Esophagus mucosa (tissue), 1 donor: ENCODE data around the gene MET. TPM values are rescaled to one million over a fixed set of nuclear protein-coding genes. Genes with fewer than 3 reads are reported as not detected.
A peak's percentile ranks its signal among the peaks of the same experiment; 100 is the strongest.
"Not testable (repeated sequence)": the region's sequence is repeated elsewhere in the genome, so short reads cannot be mapped to it uniquely, and the experiment has no call there.

Source experiments
- ATAC-seq: fragments of 200-7000 bp; cut with Tn5 transposase; one replicate; pipeline ENCODE4 v1.9.1; 2020
- total RNA-seq: library from RNA; stranded (reverse); gene quantifications from one replicate; pipeline ENCODE4 v1.2.4, GENCODE V29; 2023
- donor health status: DM: yes; HTN: yes; CAD: no.

The MET gene
- total RNA-seq, 1 donor from 2014 or later: 10.4 TPM

DNA sequence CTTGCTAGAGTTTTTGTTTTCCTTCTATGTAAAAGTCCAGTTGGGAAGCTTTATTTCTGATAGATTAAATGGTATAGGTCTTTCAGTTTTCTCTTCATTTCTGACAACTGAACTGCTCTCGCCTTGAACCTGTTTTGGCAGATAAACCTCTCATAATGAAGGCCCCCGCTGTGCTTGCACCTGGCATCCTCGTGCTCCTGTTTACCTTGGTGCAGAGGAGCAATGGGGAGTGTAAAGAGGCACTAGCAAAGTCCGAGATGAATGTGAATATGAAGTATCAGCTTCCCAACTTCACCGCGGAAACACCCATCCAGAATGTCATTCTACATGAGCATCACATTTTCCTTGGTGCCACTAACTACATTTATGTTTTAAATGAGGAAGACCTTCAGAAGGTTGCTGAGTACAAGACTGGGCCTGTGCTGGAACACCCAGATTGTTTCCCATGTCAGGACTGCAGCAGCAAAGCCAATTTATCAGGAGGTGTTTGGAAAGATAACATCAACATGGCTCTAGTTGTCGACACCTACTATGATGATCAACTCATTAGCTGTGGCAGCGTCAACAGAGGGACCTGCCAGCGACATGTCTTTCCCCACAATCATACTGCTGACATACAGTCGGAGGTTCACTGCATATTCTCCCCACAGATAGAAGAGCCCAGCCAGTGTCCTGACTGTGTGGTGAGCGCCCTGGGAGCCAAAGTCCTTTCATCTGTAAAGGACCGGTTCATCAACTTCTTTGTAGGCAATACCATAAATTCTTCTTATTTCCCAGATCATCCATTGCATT, 27.1 kb downstream of the MET start:
- no peak for ATAC-seq

- no peak for ATAC-seq
These were observed 27.7 kb downstream of the MET start for GRCh38 chr7:116699722-116700120.

DNA sequence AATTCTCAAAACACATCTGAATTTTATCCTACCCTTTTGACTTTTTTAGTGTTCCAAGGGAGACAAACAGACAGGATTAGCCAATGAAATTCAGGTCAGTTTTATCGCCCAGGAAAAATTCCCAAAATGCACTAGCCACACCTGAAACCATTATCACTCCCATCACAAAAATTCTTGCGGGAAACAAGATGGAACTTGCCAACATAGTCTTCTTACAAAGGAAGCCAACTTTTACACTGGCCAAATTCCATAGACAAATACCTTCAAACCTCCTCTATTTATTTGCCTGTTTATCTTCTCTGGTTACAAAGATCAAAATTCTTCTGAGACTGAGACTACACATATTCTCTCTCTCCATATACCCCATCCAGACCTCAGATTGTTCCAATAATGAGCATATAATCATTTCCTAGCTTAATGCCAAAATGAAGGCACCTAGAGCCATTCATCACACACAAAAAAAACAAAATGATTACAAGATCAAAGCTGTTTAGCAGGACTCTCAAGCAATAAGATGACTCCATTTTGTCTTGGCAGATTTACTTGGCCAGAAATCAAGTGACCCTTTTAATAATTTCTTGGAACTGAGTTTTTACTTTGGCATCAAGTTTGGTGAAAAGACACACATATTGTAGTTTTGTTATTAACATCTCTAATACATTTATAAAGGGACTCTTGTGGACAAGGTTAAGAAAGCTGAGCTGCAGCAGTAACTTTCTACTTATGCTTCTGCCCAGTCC, 30.2 kb downstream of the MET start:
- ATAC-seq: no peak

GRCh38 chr7:116704650-116705228, 32.7 kb downstream of the MET start:
- no peak for ATAC-seq

DNA sequence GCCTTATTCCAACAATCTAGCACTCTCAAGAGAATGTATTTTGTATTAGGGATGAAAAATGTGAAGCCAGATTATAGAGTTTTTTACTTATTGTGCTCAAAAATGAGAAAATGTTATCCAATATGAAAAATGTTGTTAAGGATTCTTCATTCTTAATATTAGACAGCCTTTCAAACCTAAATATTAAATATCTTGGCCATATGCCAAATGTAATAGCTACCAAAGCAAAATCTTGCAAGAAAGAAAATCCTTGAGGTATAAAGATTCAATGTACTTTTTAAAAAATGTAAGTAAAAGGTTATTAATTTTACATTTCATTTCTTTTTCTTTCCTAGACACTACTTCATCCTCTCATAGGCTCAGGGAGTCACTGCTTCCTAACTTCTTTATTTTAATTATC, 33.4 kb downstream of the MET start:
- ATAC-seq: no peak

GRCh38 chr7:116706668-116707126, 34.7 kb downstream of the MET start:
- peak; percentile 58 for ATAC-seq

GRCh38 chr7:116707289-116707688, 35.3 kb downstream of the MET start:
- no peak for ATAC-seq

GRCh38 chr7:116708248-116708647, 36.3 kb downstream of the MET start:
- no peak for ATAC-seq

DNA sequence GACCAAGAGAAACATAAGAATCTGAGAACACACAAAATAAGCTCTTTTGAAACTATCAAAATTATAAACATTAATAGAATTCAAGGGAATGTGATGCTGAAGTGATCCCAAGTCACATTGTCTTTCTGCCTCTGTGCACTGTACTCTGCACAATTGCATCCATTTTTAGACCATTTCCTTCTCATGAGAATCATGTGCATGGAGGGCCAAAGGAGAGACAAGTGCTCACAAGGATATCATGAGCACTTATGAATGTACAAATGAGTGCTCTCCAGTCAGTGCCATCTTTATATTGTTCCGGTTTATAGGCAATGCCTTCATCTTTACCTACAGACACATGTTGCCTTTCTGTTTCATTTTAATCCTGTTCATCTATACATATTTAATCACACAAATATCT, 36.9 kb downstream of the MET start:
- no peak for ATAC-seq

DNA sequence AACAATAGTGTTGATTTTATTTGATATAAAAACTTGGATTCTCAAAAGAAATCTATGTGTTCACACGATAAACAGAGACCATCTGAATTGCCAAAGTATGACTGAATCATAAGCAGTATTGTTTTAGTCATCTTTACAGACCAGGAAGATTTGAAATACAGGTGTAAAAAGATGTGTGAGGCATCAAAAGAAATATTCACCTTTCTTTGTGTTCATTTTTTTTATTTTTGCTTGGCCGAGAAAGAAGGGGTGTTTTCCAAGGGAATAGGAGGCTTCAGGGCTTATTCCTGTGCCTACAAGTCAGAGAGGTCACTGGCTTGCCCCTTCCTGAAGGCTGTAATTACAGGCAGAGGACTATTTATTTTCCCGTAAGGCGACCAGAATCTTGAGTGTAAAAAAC, 37.3 kb downstream of the MET start:
- no peak for ATAC-seq

GRCh38 chr7:116710764-116711452, 38.9 kb downstream of the MET start:
- ATAC-seq: peak; percentile 81

- peak; percentile 59 for ATAC-seq
These were observed 39.8 kb downstream of the MET start for GRCh38 chr7:116711790-116712189.

- ATAC-seq: no peak
These were observed 41.5 kb downstream of the MET start for GRCh38 chr7:116713500-116713899.

- no peak for ATAC-seq
These were observed 41.9 kb downstream of the MET start for GRCh38 chr7:116713918-116714317.

GRCh38 chr7:116715077-116715476, 43.1 kb downstream of the MET start:
- ATAC-seq: no peak

DNA sequence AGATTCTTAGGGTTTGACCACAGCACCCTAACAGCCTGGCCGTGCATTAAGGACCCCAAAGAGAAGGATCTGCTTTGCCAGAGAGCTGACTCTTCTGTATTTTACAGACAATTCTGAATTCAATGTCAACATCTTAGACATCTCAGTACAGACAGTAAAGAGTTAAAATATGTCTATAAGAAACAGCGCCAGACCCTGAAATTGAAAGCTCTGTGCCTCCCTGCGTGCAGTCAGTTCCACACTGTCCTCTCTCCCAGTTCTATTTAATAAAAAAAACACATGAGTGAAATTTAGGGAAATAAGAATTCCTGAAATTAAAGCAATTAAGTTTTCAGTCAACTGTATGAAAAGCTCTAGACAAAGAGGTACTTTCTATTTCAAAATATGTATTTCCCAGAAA, 45.1 kb downstream of the MET start:
- ATAC-seq: no peak

GRCh38 chr7:116723959-116724529, 52.0 kb downstream of the MET start:
- ATAC-seq: not testable (repeated sequence)

DNA sequence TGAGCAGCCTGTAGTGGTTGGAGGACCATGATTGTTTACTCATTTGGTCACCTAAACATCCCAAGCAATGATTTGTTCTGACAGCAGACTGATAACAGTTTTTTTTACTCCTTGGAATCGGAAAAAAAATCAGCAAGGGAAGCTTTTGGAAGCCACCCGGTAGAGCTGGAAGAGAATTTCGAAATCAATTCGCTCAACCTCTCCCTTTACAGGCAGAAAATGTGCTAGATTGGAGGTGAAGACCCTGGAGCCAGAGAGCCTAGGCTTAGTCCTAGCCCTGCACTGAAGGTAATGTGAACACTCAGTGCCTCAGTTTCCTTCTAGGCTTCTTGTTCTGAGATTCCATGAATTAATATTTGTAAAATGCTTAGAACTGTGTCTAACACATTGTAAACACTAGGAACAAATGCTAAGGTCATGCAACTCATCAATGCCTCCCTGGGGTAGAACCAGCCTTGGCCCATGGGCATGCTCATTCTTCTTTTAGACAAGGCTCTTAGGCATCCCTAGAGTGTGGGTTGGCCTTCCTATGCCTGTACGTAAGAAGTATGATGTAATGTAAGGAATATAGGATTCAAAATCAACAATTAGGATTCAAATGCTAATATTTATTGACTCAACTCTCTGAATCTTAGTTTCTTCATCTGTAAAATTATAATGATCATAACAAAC, 52.7 kb downstream of the MET start:
- ATAC-seq: no peak

DNA sequence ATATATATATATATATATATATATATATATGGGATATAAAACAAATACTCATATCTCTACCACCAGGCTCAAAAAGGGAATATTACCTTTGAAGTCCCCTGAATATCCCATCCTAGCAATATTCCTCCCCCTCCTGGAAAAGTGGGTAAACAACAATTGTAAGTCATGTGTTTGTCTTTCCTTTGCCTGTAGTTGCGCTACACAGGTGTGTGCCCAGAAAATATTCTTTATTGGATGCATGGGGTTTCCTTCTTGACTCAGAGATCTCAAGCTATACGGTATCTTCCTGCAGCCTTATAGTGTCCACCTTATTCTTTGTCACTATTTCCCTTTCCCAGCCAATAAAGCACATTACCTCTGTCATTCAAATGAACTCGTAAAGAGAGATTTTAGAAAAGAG, 54.2 kb downstream of the MET start:
- no peak for ATAC-seq

GRCh38 chr7:116726713-116727431, 54.9 kb downstream of the MET start:
- no peak for ATAC-seq

DNA sequence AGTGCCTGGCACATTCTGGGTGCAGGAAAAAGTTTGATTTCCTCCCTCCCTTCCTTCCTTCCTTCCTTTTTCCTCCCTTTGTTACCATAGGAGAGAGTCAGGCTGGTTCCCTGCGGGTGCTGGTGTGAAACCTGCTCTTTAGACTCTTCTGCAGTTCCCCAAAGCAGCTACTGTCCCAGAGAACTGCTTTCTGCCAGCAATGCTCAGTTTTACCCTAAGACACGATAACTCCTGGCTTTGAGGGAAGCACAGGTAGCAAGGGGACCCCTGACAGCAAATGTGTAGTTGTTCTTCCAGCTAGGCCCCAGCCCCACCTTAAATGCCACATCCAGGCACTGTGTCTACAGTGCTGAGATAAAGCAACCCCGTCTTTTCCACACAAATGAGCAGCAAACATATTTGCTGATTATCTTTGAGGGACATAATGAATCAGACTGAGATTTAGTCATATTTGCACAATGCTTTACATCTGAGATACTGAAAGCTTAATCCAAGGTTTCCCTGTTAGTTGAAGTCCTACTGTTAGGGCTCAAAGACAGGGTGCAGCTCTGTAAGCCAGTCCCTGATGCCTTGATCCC, 55.5 kb downstream of the MET start:
- ATAC-seq: no peak
